NB4 (cell line): Measurements from ENCODE around the gene MRPL18.

Experiments used
- DNase-seq: peaks from one replicate; pipeline ENCODE4 v3.0.0; 2010; ENCODE audit warnings: low read depth
- H3K4me3 ChIP-seq: one replicate; pipeline ENCODE4 v1.5.1; 2011; ENCODE audit warnings: mild to moderate bottlenecking, low read depth, low read length, moderate library complexity
- MYC ChIP-seq: IDR thresholded peaks from 2 replicates; pipeline ENCODE4 v1.6.1; 2011; ENCODE audit warnings: low read depth, low read length
- POLR2A ChIP-seq: IDR thresholded peaks from 2 replicates; pipeline ENCODE4 v1.6.1; 2011; ENCODE audit warnings: mild to moderate bottlenecking; ENCODE audit not compliant: insufficient read length; ENCODE audit errors: extremely low read depth
- TF ChIP-seq, protein P1 (sequence below): IDR thresholded peaks from one replicate; pipeline ENCODE4 v1.5.1; 2012; ENCODE audit warnings: low read depth, low read length
- TF ChIP-seq, protein P2 (sequence below): IDR thresholded peaks from 2 replicates; pipeline ENCODE4 v1.6.1; 2011; ENCODE audit warnings: low read depth, low read length

The MRPL18 gene

DNA sequence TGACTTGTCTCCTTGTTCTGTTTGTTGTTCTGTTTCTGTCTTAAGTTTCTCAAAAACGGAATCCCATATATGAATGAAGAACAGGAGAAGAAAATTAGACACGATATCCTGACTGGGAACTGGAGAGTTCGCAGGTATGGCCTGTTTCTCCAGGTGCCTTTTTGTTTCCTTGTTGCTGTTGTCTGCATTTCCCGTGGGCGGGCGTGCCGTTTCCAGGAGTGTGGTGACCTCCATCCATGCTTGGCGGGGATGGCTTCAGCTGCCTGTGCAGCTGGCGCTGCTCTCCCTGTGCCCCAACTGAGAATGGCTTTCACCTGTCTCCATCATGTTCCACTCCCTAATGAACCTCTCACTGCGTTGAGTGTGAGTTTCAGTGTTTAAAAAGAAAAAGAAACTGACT is 14.2 kb downstream of the MRPL18 start:
- DNase-seq = no peak
- no peak overlapping the region for H3K4me3 ChIP-seq
- TF ChIP-seq MYC (no peak), POLR2A (no peak)
- TF ChIP-seq, protein P1, sequence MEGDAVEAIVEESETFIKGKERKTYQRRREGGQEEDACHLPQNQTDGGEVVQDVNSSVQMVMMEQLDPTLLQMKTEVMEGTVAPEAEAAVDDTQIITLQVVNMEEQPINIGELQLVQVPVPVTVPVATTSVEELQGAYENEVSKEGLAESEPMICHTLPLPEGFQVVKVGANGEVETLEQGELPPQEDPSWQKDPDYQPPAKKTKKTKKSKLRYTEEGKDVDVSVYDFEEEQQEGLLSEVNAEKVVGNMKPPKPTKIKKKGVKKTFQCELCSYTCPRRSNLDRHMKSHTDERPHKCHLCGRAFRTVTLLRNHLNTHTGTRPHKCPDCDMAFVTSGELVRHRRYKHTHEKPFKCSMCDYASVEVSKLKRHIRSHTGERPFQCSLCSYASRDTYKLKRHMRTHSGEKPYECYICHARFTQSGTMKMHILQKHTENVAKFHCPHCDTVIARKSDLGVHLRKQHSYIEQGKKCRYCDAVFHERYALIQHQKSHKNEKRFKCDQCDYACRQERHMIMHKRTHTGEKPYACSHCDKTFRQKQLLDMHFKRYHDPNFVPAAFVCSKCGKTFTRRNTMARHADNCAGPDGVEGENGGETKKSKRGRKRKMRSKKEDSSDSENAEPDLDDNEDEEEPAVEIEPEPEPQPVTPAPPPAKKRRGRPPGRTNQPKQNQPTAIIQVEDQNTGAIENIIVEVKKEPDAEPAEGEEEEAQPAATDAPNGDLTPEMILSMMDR = no peak
- TF ChIP-seq, protein P2, sequence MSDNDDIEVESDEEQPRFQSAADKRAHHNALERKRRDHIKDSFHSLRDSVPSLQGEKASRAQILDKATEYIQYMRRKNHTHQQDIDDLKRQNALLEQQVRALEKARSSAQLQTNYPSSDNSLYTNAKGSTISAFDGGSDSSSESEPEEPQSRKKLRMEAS = no peak

DNA sequence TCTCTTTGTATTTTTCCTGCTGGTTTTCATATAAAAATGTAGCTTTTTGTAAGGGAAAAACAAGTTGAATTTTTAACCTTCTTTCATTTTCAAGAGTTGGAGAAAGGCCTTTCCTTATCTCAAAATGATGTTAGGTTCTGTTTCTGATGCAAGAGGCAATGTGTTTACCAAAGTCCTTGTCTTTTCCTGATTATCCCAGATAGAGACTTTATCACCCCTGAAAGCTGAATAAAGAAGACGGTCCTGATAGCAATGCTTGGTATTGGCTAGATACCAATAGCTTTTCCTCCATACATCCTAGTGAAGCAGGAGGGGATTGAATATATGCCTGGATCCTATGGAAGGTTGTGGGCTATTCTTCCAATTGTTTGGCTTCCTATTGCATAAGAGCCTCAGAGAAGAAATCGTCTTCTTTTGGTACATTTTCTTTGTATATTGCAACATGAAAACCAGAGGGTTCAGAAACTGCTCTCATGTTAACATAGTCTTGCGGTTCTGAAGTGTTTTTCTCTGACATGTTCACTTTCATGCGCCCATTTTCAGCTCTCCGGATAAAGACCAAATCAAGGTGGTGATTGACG is 15.3 kb downstream of the MRPL18 start:
- H3K4me3 ChIP-seq = no peak overlapping the region
- TF ChIP-seq MYC (no peak), POLR2A (no peak)
- TF ChIP-seq, protein P2 = no peak
- TF ChIP-seq, protein P1 = no peak
- DNase-seq = peak; percentile 54

DNA sequence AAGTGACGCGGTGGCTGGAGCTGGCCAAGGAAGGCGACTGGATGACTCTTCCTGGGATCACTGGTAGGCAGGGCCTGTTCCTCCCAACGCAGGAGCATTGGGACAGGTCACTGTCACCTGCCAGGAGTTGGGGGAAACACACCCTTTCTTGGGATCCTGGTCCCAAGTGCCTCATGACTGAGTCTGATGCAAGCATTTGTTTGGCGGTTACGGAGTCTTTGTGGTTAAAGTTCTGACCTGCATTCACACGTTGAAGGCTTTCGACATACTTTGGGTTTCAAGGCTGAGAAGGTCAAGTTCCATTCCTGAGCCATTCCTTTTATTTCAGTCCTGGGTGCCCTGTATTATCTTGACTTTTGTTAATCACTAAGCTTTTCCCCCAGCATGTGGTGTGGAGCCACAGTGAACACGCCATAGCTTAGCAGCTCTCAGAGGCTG is 15.8 kb downstream of the MRPL18 start:
- H3K4me3 ChIP-seq = no peak overlapping the region
- peak; percentile 53 for TF ChIP-seq MYC
- TF ChIP-seq, protein P2 = peak; percentile 20; the same call in 1 of the 2 replicates
- TF ChIP-seq POLR2A = no peak
- DNase-seq = peak; percentile 88

DNA sequence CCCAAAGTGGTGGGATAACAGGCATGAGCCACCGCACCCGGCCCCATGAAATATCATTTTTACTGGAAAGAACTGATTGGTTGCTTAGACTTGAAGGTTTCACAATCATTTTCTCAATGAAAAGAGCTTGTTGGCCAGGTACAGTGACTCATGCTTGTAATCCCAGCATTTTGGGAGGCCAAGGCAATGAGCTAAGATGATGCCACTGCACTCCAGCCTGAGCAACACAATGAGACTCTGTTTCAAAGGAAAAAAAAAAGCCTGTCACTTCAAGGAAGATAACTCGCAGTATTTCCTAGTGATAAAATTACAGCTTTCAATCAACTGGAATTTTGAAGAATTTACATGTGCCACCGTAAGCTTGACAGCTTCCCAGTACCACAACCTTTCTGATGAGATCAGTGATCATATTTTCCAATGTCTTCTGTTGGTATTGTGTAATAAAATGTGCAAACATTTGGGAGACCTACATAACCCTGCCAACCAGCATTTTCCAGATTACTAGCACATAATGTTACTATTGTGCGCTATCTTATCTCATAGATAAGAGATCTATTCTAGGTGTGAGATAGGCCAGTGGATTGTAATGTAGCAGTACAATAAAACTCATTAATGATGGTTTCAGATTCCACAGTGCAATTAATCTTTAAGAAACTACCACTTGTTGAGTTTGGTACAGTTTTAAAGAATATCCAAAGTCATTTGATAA is 17.0 kb downstream of the MRPL18 start:
- no peak overlapping the region for H3K4me3 ChIP-seq
- no peak for TF ChIP-seq MYC
- no peak for TF ChIP-seq POLR2A
- TF ChIP-seq, protein P2 = no peak
- TF ChIP-seq, protein P1 = no peak
- no peak for DNase-seq

DNA sequence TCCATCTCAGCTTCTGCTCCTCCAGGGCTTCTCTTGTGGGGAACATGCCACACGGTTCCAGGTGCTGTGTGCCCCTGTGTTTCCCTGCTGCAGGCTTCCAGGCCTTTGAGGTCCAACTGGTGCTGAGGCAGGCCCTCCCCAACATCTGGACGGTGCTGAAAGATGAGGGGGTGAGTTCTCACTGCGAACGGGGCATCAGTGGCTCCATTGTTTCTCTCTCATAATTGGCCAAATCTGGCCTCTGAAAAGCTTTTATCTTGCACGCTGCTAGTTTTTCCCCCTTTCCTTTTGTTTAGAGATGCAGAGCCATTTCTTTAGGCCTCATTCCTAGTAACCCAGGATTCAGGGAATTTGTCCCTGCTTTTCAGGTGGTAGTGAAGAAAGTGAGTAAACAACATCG is 18.4 kb downstream of the MRPL18 start:
- no peak for DNase-seq
- TF ChIP-seq POLR2A = no peak
- no peak for TF ChIP-seq MYC
- TF ChIP-seq, protein P2 = no peak
- TF ChIP-seq, protein P1 = no peak
- H3K4me3 ChIP-seq = no peak overlapping the region

DNA sequence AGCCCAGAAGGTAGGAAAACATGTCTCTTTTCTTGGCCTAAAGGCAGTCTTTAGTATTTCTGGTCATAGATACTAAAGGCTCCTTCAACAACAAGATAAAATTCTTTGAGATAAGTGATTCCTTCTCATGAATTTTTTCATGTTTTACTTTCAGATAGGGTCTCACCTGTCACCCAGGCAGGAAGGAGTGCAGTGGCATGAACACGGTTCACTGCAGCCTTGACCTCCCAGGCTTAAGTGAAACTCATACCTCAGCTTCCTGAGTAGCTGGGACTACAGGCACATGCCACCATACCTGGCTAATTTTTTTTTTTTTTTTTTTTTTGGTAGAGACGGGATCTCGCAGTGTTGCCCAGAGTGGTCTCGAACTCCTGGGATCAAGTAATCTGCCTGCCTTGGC is 18.9 kb downstream of the MRPL18 start:
- no peak for DNase-seq
- TF ChIP-seq, protein P1 = no peak
- TF ChIP-seq MYC (no peak), POLR2A (no peak)
- TF ChIP-seq, protein P2 = no peak
- no peak overlapping the region for H3K4me3 ChIP-seq
